ENCODE results near the gene ODAD3. TPM values are rescaled to one million over a fixed set of nuclear protein-coding genes. Genes with fewer than 3 reads are reported as not detected.

The ODAD3 gene
- total RNA-seq, 1 experiment from 2014 or later, result 1.9 TPM

DNA sequence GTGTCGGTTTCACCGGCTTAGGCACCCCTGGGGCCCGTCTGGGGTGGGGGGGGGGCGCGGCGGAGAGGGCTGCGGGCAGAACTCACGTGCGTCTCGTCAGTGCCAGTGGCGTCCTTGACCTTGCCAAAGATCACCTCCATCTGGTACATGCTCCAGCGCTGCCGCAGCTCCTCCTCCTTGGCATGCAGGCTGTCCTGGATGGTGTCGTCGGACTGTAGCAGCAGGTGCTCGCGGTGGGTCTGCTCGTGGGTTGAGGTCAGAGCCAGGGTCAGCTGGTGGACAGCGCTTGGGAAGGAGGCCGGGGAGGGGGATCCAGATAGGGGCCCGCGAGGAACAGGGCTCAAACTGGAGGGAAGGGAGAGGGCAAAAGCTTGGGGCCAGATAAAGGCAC, 11.1 kb downstream of the ODAD3 start:
- Histone ChIP-seq H3K4me3 (ENCODE audit: low read depth in 2 of 2, low read length in 2 of 2) (no peak overlapping the region), H3K27ac (ENCODE audit: low read length) (no peak overlapping the region), H3K4me1 (ENCODE audit: control insufficient read depth, insufficient read depth, low read length) (no peaks in the 10 kb centered on the region), H3K9me3 (ENCODE audit: control insufficient read depth, insufficient read depth, low read depth, low read length) (no peaks in the 10 kb centered on the region), H3K36me3 (ENCODE audit: control insufficient read depth, insufficient read depth, low read length) (peaks cover 2% of the 10 kb centered on the region; the same call in 1 of the 2 replicates), H3K27me3 (ENCODE audit: control insufficient read depth, insufficient read depth, low read length) (no peaks in the 10 kb centered on the region)
- ChIA-PET POLR2A (no interaction called here), CTCF (no interaction called here)
- TF ChIP-seq, protein P1, sequence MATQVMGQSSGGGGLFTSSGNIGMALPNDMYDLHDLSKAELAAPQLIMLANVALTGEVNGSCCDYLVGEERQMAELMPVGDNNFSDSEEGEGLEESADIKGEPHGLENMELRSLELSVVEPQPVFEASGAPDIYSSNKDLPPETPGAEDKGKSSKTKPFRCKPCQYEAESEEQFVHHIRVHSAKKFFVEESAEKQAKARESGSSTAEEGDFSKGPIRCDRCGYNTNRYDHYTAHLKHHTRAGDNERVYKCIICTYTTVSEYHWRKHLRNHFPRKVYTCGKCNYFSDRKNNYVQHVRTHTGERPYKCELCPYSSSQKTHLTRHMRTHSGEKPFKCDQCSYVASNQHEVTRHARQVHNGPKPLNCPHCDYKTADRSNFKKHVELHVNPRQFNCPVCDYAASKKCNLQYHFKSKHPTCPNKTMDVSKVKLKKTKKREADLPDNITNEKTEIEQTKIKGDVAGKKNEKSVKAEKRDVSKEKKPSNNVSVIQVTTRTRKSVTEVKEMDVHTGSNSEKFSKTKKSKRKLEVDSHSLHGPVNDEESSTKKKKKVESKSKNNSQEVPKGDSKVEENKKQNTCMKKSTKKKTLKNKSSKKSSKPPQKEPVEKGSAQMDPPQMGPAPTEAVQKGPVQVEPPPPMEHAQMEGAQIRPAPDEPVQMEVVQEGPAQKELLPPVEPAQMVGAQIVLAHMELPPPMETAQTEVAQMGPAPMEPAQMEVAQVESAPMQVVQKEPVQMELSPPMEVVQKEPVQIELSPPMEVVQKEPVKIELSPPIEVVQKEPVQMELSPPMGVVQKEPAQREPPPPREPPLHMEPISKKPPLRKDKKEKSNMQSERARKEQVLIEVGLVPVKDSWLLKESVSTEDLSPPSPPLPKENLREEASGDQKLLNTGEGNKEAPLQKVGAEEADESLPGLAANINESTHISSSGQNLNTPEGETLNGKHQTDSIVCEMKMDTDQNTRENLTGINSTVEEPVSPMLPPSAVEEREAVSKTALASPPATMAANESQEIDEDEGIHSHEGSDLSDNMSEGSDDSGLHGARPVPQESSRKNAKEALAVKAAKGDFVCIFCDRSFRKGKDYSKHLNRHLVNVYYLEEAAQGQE (IDR thresholded peaks at IDR 0.05; ENCODE audit: insufficient read depth in 1 of 2, low read depth in 2 of 2, low read length in 1 of 2), result no peak
- TF ChIP-seq, protein P2, sequence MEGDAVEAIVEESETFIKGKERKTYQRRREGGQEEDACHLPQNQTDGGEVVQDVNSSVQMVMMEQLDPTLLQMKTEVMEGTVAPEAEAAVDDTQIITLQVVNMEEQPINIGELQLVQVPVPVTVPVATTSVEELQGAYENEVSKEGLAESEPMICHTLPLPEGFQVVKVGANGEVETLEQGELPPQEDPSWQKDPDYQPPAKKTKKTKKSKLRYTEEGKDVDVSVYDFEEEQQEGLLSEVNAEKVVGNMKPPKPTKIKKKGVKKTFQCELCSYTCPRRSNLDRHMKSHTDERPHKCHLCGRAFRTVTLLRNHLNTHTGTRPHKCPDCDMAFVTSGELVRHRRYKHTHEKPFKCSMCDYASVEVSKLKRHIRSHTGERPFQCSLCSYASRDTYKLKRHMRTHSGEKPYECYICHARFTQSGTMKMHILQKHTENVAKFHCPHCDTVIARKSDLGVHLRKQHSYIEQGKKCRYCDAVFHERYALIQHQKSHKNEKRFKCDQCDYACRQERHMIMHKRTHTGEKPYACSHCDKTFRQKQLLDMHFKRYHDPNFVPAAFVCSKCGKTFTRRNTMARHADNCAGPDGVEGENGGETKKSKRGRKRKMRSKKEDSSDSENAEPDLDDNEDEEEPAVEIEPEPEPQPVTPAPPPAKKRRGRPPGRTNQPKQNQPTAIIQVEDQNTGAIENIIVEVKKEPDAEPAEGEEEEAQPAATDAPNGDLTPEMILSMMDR (IDR thresholded peaks at IDR 0.05), result no peak
- TF ChIP-seq POLR2AphosphoS5 (IDR thresholded peaks at IDR 0.05; ENCODE audit: low read depth, low read length), result no peak
- no peak for TF ChIP-seq SIN3A (IDR thresholded peaks at IDR 0.05; ENCODE audit: borderline replicate concordance, insufficient read depth, low read depth, low read length)
- no peak for TF ChIP-seq TCF7L2 (IDR thresholded peaks at IDR 0.05; ENCODE audit: low read depth, low read length)
- intact Hi-C loops (cut with micrococcal nuclease; ENCODE audit: unreplicated experiment) (no loop called here), in situ Hi-C loops (cut with HindIII; ENCODE audit: low pct_unique_long_range_greater_than_20kb, low sequenced_read_pairs) (no loop called here)
- no peak for ATAC-seq
- DNase-seq (ENCODE audit: low read depth, low spot score), result no peak
- BruUV-seq (replicated peaks), result no TSS peak

DNA sequence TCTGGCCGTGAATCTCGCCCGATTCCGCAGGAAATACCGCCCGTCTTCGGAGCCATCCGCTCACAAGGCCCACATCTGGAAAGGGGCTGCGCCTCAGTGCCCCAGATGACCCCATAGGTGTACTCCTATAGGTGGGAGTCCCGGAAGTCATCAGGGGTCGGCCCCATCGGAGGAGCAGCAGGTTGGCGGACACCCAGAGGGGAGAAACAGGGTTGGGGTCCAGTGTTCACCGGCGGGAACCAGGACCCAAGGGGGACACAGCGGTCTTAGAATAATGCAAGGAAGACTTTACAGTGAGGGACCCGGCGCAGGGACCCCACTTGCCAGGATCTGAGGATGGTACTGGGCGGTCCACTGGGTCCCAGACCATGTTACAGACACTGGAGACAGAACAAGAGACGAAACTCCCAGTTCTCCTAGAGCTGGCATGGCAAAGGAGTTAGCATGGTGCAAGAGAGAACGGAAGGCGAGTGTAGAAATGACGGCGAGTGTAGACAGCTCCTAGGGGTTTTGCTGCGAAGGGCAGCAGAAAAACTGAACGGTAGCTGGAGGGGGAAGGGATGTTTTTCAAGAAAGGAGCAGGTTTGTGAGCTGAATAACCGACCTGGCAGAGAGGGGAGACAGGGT, 11.6 kb downstream of the ODAD3 start:
- intact Hi-C loops (cut with micrococcal nuclease; ENCODE audit: unreplicated experiment), result no loop called here
- peaks cover 5% of the 10 kb centered on the region; the same call in 1 of the 2 replicates for H3K36me3 ChIP-seq (ENCODE audit: control insufficient read depth, insufficient read depth, low read length)
- H3K4me3 ChIP-seq (ENCODE audit: low read depth in 2 of 2, low read length in 2 of 2), result no peak overlapping the region
- no peak for TF ChIP-seq TCF7L2 (IDR thresholded peaks at IDR 0.05; ENCODE audit: low read depth, low read length)
- no peak for TF ChIP-seq POLR2AphosphoS5 (IDR thresholded peaks at IDR 0.05; ENCODE audit: low read depth, low read length)
- TF ChIP-seq SIN3A (IDR thresholded peaks at IDR 0.05; ENCODE audit: borderline replicate concordance, insufficient read depth, low read depth, low read length), result no peak
- TF ChIP-seq, protein P2 (IDR thresholded peaks at IDR 0.05), result no peak
- TF ChIP-seq, protein P1 (IDR thresholded peaks at IDR 0.05; ENCODE audit: insufficient read depth in 1 of 2, low read depth in 2 of 2, low read length in 1 of 2), result no peak
- no peak overlapping the region for H3K27ac ChIP-seq (ENCODE audit: low read length)
- no peaks in the 10 kb centered on the region for H3K4me1 ChIP-seq (ENCODE audit: control insufficient read depth, insufficient read depth, low read length)
- POLR2A ChIA-PET, result no interaction called here
- ATAC-seq, result no peak
- no peaks in the 10 kb centered on the region for H3K27me3 ChIP-seq (ENCODE audit: control insufficient read depth, insufficient read depth, low read length)
- BruUV-seq (replicated peaks), result no TSS peak
- in situ Hi-C loops (cut with HindIII; ENCODE audit: low pct_unique_long_range_greater_than_20kb, low sequenced_read_pairs), result no loop called here
- CTCF ChIA-PET, result interaction anchor here (1.1 kb wide), 1 partner anchor 42 kb away, joined by 4 read pairs; no protein-coding TSS in a partner anchor
- H3K9me3 ChIP-seq (ENCODE audit: control insufficient read depth, insufficient read depth, low read depth, low read length), result no peaks in the 10 kb centered on the region
- DNase-seq (ENCODE audit: low read depth, low spot score), result no peak
